C4-2B (cell line): Measurements from ENCODE around the gene DMTF1.

Source experiments
- ZFX ChIP-seq: fragments of 450-650 bp; IDR thresholded peaks from 2 replicates; pipeline ENCODE4 v1.6.1; 2017
- TF ChIP-seq, protein P1 (sequence below): fragments of 450-650 bp; conservative IDR thresholded peaks from 2 replicates; pipeline ENCODE4 v1.5.1; 2017; ENCODE audit warnings: mild to moderate bottlenecking

DNA sequence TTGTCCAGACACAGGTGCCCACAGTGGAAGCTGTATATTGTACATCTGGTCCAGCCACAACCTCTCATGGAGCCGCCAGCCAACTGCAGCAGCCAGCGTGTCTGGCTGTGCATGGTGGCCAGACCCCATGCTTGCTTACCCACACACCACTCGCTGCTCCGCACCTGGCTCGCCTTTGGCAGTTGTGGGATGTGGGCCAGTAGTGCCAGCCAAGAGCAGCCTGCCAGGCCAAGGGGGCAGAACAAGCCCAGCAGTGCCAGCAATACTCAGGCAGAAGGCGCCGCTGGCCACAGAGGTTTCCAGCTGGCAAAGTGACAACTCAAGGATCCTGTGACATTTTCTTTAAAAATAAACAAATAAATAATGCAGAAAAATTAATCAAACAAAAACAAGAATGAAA lies 79.0 kb downstream of the DMTF1 start:
- TF ChIP-seq, protein P1, sequence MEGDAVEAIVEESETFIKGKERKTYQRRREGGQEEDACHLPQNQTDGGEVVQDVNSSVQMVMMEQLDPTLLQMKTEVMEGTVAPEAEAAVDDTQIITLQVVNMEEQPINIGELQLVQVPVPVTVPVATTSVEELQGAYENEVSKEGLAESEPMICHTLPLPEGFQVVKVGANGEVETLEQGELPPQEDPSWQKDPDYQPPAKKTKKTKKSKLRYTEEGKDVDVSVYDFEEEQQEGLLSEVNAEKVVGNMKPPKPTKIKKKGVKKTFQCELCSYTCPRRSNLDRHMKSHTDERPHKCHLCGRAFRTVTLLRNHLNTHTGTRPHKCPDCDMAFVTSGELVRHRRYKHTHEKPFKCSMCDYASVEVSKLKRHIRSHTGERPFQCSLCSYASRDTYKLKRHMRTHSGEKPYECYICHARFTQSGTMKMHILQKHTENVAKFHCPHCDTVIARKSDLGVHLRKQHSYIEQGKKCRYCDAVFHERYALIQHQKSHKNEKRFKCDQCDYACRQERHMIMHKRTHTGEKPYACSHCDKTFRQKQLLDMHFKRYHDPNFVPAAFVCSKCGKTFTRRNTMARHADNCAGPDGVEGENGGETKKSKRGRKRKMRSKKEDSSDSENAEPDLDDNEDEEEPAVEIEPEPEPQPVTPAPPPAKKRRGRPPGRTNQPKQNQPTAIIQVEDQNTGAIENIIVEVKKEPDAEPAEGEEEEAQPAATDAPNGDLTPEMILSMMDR = no peak
- TF ChIP-seq ZFX = no peak
